ENCODE results near the gene IBA57.

The IBA57 gene

GRCh38 chr1:228160201-228160761 is 5.3 kb upstream of the IBA57 start:
- Histone ChIP-seq H4K91ac (ENCODE audit: low read depth, low read length) (no peak overlapping the region), H2AFZ (ENCODE audit: insufficient read depth, low read length, poor library complexity) (no peak overlapping the region), H2BK5ac (ENCODE audit: low read depth, low read length, poor library complexity) (no peak overlapping the region), H3K4me1 (ENCODE audit: control insufficient read depth in 1 of 2, insufficient read depth in 2 of 2, low read length in 2 of 2) (peaks cover 16 to 18% of the 10 kb centered on the region in 2 experiments), H3K14ac (ENCODE audit: low read length) (no peak overlapping the region), H2BK120ac (ENCODE audit: insufficient read depth, low read length, poor library complexity) (no peak overlapping the region), H2BK12ac (ENCODE audit: low read length) (no peak overlapping the region), H3K79me2 (ENCODE audit: control insufficient read depth, insufficient read depth, low read length, poor library complexity) (peaks cover 4% of the 10 kb centered on the region), H3K18ac (ENCODE audit: low read length) (no peak overlapping the region), H3K9ac (ENCODE audit: low read length) (no peak overlapping the region), H3K4ac (ENCODE audit: low read depth, low read length) (no peak overlapping the region), H3K23ac (ENCODE audit: low read length) (no peak overlapping the region), H3K4me3 (ENCODE audit: low read depth, low read length) (no peak overlapping the region), H3K27me3 (ENCODE audit: insufficient read depth, low read length) (no peaks in the 10 kb centered on the region), H3K79me1 (ENCODE audit: low read length) (peaks cover 15% of the 10 kb centered on the region), H4K12ac (ENCODE audit: low read depth, low read length) (no peak overlapping the region), H3K9me3 (ENCODE audit: insufficient read depth, low read depth, low read length) (no peaks in the 10 kb centered on the region), H3K36me3 (ENCODE audit: control insufficient read depth in 1 of 2, insufficient read depth in 2 of 2, low read length in 2 of 2) (peaks cover 0 to 4% of the 10 kb centered on the region in 2 experiments), H3K4me2 (ENCODE audit: low read length) (no peak overlapping the region), H3K27ac (ENCODE audit: low read depth, low read length) (no peak overlapping the region), H2AK5ac (ENCODE audit: low read length) (no peak overlapping the region), H4K8ac (ENCODE audit: low read depth, low read length) (no peak overlapping the region)
- WGBS (ENCODE audit: extremely low coverage, insufficient coverage, insufficient read length), result no CpG with 5 or more reads among the region's 15 CpGs
- no peak for DNase-seq

- peaks cover 8% of the 10 kb centered on the region for H3K79me2 ChIP-seq (ENCODE audit: control insufficient read depth, insufficient read depth, low read length, poor library complexity)
- no peak overlapping the region for H3K14ac ChIP-seq (ENCODE audit: low read length)
- H2BK120ac ChIP-seq (ENCODE audit: insufficient read depth, low read length, poor library complexity), result no peak overlapping the region
- no peak overlapping the region for H3K4ac ChIP-seq (ENCODE audit: low read depth, low read length)
- H3K23ac ChIP-seq (ENCODE audit: low read length), result no peak overlapping the region
- H3K4me1 ChIP-seq (ENCODE audit: control insufficient read depth in 1 of 2, insufficient read depth in 2 of 2, low read length in 2 of 2), result peaks cover 18 to 19% of the 10 kb centered on the region in 2 experiments
- H4K91ac ChIP-seq (ENCODE audit: low read depth, low read length), result no peak overlapping the region
- no peak overlapping the region for H4K8ac ChIP-seq (ENCODE audit: low read depth, low read length)
- no peak overlapping the region for H2BK12ac ChIP-seq (ENCODE audit: low read length)
- H3K27me3 ChIP-seq (ENCODE audit: insufficient read depth, low read length), result no peaks in the 10 kb centered on the region
- peak overlapping the region; percentile 34 for H3K4me3 ChIP-seq (ENCODE audit: low read depth, low read length)
- H3K4me2 ChIP-seq (ENCODE audit: low read length), result no peak overlapping the region
- no peak overlapping the region for H4K12ac ChIP-seq (ENCODE audit: low read depth, low read length)
- H3K18ac ChIP-seq (ENCODE audit: low read length), result no peak overlapping the region
- no peak overlapping the region for H2BK5ac ChIP-seq (ENCODE audit: low read depth, low read length, poor library complexity)
- no peak overlapping the region for H2AK5ac ChIP-seq (ENCODE audit: low read length)
- no peak overlapping the region for H3K27ac ChIP-seq (ENCODE audit: low read depth, low read length)
- peaks cover 0 to 4% of the 10 kb centered on the region in 2 experiments for H3K36me3 ChIP-seq (ENCODE audit: control insufficient read depth in 1 of 2, insufficient read depth in 2 of 2, low read length in 2 of 2)
- no peak overlapping the region for H2AFZ ChIP-seq (ENCODE audit: insufficient read depth, low read length, poor library complexity)
- no peak overlapping the region for H3K9ac ChIP-seq (ENCODE audit: low read length)
- peaks cover 20% of the 10 kb centered on the region for H3K79me1 ChIP-seq (ENCODE audit: low read length)
- no CpG with 5 or more reads among the region's 7 CpGs for WGBS (ENCODE audit: extremely low coverage, insufficient coverage, insufficient read length)
- H3K9me3 ChIP-seq (ENCODE audit: insufficient read depth, low read depth, low read length), result no peaks in the 10 kb centered on the region
- no peak for DNase-seq
These were observed 4.2 kb upstream of the IBA57 start for GRCh38 chr1:228161362-228161761.

- H3K4me1 ChIP-seq (ENCODE audit: control insufficient read depth in 1 of 2, insufficient read depth in 2 of 2, low read length in 2 of 2), result peaks cover 21 to 23% of the 10 kb centered on the region in 2 experiments
- H3K4me2 ChIP-seq (ENCODE audit: low read length), result no peak overlapping the region
- H2BK120ac ChIP-seq (ENCODE audit: insufficient read depth, low read length, poor library complexity), result no peak overlapping the region
- H4K91ac ChIP-seq (ENCODE audit: low read depth, low read length), result no peak overlapping the region
- H3K9me3 ChIP-seq (ENCODE audit: insufficient read depth, low read depth, low read length), result no peaks in the 10 kb centered on the region
- H2AFZ ChIP-seq (ENCODE audit: insufficient read depth, low read length, poor library complexity), result no peak overlapping the region
- no peak overlapping the region for H3K4ac ChIP-seq (ENCODE audit: low read depth, low read length)
- no CpG with 5 or more reads among the region's 9 CpGs for WGBS (ENCODE audit: extremely low coverage, insufficient coverage, insufficient read length)
- peaks cover 8% of the 10 kb centered on the region for H3K79me2 ChIP-seq (ENCODE audit: control insufficient read depth, insufficient read depth, low read length, poor library complexity)
- no peak for DNase-seq
- H4K8ac ChIP-seq (ENCODE audit: low read depth, low read length), result no peak overlapping the region
- H2BK5ac ChIP-seq (ENCODE audit: low read depth, low read length, poor library complexity), result no peak overlapping the region
- no peak overlapping the region for H3K27ac ChIP-seq (ENCODE audit: low read depth, low read length)
- H3K27me3 ChIP-seq (ENCODE audit: insufficient read depth, low read length), result no peaks in the 10 kb centered on the region
- H2BK12ac ChIP-seq (ENCODE audit: low read length), result no peak overlapping the region
- no peak overlapping the region for H2AK5ac ChIP-seq (ENCODE audit: low read length)
- H4K12ac ChIP-seq (ENCODE audit: low read depth, low read length), result no peak overlapping the region
- H3K23ac ChIP-seq (ENCODE audit: low read length), result no peak overlapping the region
- peaks cover 21% of the 10 kb centered on the region for H3K79me1 ChIP-seq (ENCODE audit: low read length)
- H3K14ac ChIP-seq (ENCODE audit: low read length), result no peak overlapping the region
- no peak overlapping the region for H3K9ac ChIP-seq (ENCODE audit: low read length)
- no peak overlapping the region for H3K4me3 ChIP-seq (ENCODE audit: low read depth, low read length)
- H3K36me3 ChIP-seq (ENCODE audit: control insufficient read depth in 1 of 2, insufficient read depth in 2 of 2, low read length in 2 of 2), result peaks cover 0 to 4% of the 10 kb centered on the region in 2 experiments
- H3K18ac ChIP-seq (ENCODE audit: low read length), result no peak overlapping the region
These were observed 3.7 kb upstream of the IBA57 start for GRCh38 chr1:228161866-228162265.

GRCh38 chr1:228162286-228163006 is 3.2 kb upstream of the IBA57 start:
- no peaks in the 10 kb centered on the region for H3K27me3 ChIP-seq (ENCODE audit: insufficient read depth, low read length)
- H4K91ac ChIP-seq (ENCODE audit: low read depth, low read length), result peak overlapping the region; percentile 30
- H4K12ac ChIP-seq (ENCODE audit: low read depth, low read length), result peak overlapping the region; percentile 38
- H3K4me3 ChIP-seq (ENCODE audit: low read depth, low read length), result no peak overlapping the region
- WGBS (ENCODE audit: extremely low coverage, insufficient coverage, insufficient read length), result no CpG with 5 or more reads among the region's 14 CpGs
- peaks cover 8% of the 10 kb centered on the region for H3K79me2 ChIP-seq (ENCODE audit: control insufficient read depth, insufficient read depth, low read length, poor library complexity)
- no peak overlapping the region for H2BK5ac ChIP-seq (ENCODE audit: low read depth, low read length, poor library complexity)
- H3K9me3 ChIP-seq (ENCODE audit: insufficient read depth, low read depth, low read length), result no peaks in the 10 kb centered on the region
- peak overlapping the region; percentile 18 for H3K18ac ChIP-seq (ENCODE audit: low read length)
- H3K14ac ChIP-seq (ENCODE audit: low read length), result peak overlapping the region; percentile 29
- H3K36me3 ChIP-seq (ENCODE audit: control insufficient read depth in 1 of 2, insufficient read depth in 2 of 2, low read length in 2 of 2), result peaks cover 0 to 4% of the 10 kb centered on the region in 2 experiments
- peak overlapping the region; percentile 2 for H2BK120ac ChIP-seq (ENCODE audit: insufficient read depth, low read length, poor library complexity)
- H2BK12ac ChIP-seq (ENCODE audit: low read length), result peak overlapping the region; percentile 51
- H2AFZ ChIP-seq (ENCODE audit: insufficient read depth, low read length, poor library complexity), result no peak overlapping the region
- H4K8ac ChIP-seq (ENCODE audit: low read depth, low read length), result peak overlapping the region; percentile 56
- no peak overlapping the region for H3K23ac ChIP-seq (ENCODE audit: low read length)
- peak overlapping the region; percentile 11 for H3K27ac ChIP-seq (ENCODE audit: low read depth, low read length)
- no peak overlapping the region for H3K9ac ChIP-seq (ENCODE audit: low read length)
- no peak overlapping the region for H3K4me2 ChIP-seq (ENCODE audit: low read length)
- no peak for DNase-seq
- H3K79me1 ChIP-seq (ENCODE audit: low read length), result peaks cover 21% of the 10 kb centered on the region
- H2AK5ac ChIP-seq (ENCODE audit: low read length), result peak overlapping the region; percentile 31
- H3K4ac ChIP-seq (ENCODE audit: low read depth, low read length), result no peak overlapping the region
- H3K4me1 ChIP-seq (ENCODE audit: control insufficient read depth in 1 of 2, insufficient read depth in 2 of 2, low read length in 2 of 2), result peaks cover 21 to 23% of the 10 kb centered on the region in 2 experiments
